GM18951 (cell line): Measurements from ENCODE around the gene ABCC9.
"Not testable (repeated sequence)": the region's sequence is repeated elsewhere in the genome, so short reads cannot be mapped to it uniquely, and the experiment has no call there.

Experiments
- POLR2A ChIP-seq: IDR thresholded peaks from 4 replicates; pipeline ENCODE4 v1.6.1; 2011; ENCODE audit warnings: mild to moderate bottlenecking; ENCODE audit not compliant: insufficient read length, insufficient read depth; ENCODE audit errors: extremely low read depth
- in situ Hi-C: fragments of 300-500 bp; cut with MboI; formaldehyde crosslinking; loops from one replicate; pipeline ENCODE4 v1.12.0; 2022; ENCODE audit warnings: low sequenced_read_pairs, mixed read lengths, inconsistent platforms; ENCODE audit not compliant: unreplicated experiment

The ABCC9 gene

GRCh38 chr12:21911832-21912231 lies 29.4 kb downstream of the ABCC9 start:
- in situ Hi-C loops = no loop called here
- no peak for TF ChIP-seq POLR2A

GRCh38 chr12:21910657-21911056 lies 30.6 kb downstream of the ABCC9 start:
- in situ Hi-C loops = no loop called here
- TF ChIP-seq POLR2A = no peak

GRCh38 chr12:21907948-21908837 lies 33.0 kb downstream of the ABCC9 start:
- no peak for TF ChIP-seq POLR2A
- in situ Hi-C loops = no loop called here

GRCh38 chr12:21906919-21907493 lies 34.2 kb downstream of the ABCC9 start:
- TF ChIP-seq POLR2A = no peak
- in situ Hi-C loops = no loop called here

GRCh38 chr12:21899532-21899931 lies 41.7 kb downstream of the ABCC9 start:
- in situ Hi-C loops = not testable (repeated sequence)

- TF ChIP-seq POLR2A = no peak
- in situ Hi-C loops = no loop called here
Observed at GRCh38 chr12:21895651-21896050, 45.6 kb downstream of the ABCC9 start.

GRCh38 chr12:21894792-21895595 lies 46.2 kb downstream of the ABCC9 start:
- TF ChIP-seq POLR2A = no peak
- in situ Hi-C loops = no loop called here

GRCh38 chr12:21893924-21894323 lies 47.3 kb downstream of the ABCC9 start:
- TF ChIP-seq POLR2A = no peak
- in situ Hi-C loops = no loop called here

- TF ChIP-seq POLR2A = no peak
- in situ Hi-C loops = no loop called here
Observed at GRCh38 chr12:21892341-21892740, 48.9 kb downstream of the ABCC9 start.

- in situ Hi-C loops = no loop called here
Observed at GRCh38 chr12:21891751-21892217, 49.4 kb downstream of the ABCC9 start.

GRCh38 chr12:21888276-21888863 lies 52.9 kb downstream of the ABCC9 start:
- in situ Hi-C loops = no loop called here
- no peak for TF ChIP-seq POLR2A

More at GRCh38 chr12:21891751-21892217, 49.4 kb downstream of the ABCC9 start:
- no peak for TF ChIP-seq POLR2A

- in situ Hi-C loops = no loop called here
Observed at GRCh38 chr12:21884936-21885335, 56.3 kb downstream of the ABCC9 start.

GRCh38 chr12:21882635-21883034 lies 58.6 kb downstream of the ABCC9 start:
- TF ChIP-seq POLR2A = no peak
- in situ Hi-C loops = no loop called here

More at GRCh38 chr12:21884936-21885335, 56.3 kb downstream of the ABCC9 start:
- no peak for TF ChIP-seq POLR2A

- in situ Hi-C loops = no loop called here
- no peak for TF ChIP-seq POLR2A
Observed at GRCh38 chr12:21881965-21882364, 59.3 kb downstream of the ABCC9 start.
